ENCODE data around the gene SCAMP2.
"Not testable (repeated sequence)": the region's sequence is repeated elsewhere in the genome, so short reads cannot be mapped to it uniquely, and the experiment has no call there.

The SCAMP2 gene

DNA sequence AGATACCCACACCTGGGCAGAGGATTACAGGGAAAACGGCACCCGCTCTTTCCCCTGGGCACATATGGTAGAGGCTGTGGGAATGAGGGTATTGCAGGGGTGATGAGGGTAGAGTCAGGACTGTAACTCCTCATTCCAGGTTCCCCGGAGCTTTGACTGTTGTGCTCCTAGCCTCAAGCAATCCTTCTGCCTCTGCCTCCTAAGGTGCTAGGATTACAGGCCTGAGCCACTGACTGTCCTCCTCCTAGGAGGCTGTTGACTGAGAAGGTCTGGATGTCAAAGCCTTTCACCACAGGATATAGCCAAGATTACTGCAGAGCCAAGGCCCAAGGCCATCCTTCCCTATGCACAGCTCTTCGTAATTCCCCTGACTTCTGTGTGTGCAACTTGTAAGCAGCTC is 15.6 kb upstream of the SCAMP2 start:
- no peaks in the 10 kb centered on the region for H3K27me3 ChIP-seq (ENCODE audit: insufficient read depth, low read length, poor library complexity)
- peak overlapping the region in 1 of 2 experiments; percentile 98; a peak in 1 of 4 replicates for H3K4me3 ChIP-seq (ENCODE audit: low read depth in 1 of 2, low read length in 2 of 2)
- no peaks in the 10 kb centered on the region for H4K20me1 ChIP-seq (ENCODE audit: insufficient read depth, low read length)
- no peak for ATAC-seq (ENCODE audit: insufficient read depth, low read depth)
- H3K9ac ChIP-seq (ENCODE audit: low read depth, low read length) = peak overlapping the region; percentile 90; the same call in 1 of the 2 replicates
- peaks cover 12% of the 10 kb centered on the region for H3K79me2 ChIP-seq (ENCODE audit: insufficient read depth, low read length)
- no peak for TF ChIP-seq CTCF (IDR thresholded peaks at IDR 0.05; ENCODE audit: borderline replicate concordance, extremely low read depth, low read length, poor library complexity, severe bottlenecking)
- TF ChIP-seq EZH2 (IDR thresholded peaks at IDR 0.05; ENCODE audit: borderline replicate concordance, low read depth, low read length, severe bottlenecking) = no peak
- H2AFZ ChIP-seq (ENCODE audit: low read depth, low read length) = peak overlapping the region; percentile 94
- H3K4me1 ChIP-seq (ENCODE audit: insufficient read depth, low read length) = peaks cover 30% of the 10 kb centered on the region
- peak overlapping the region; percentile 88 for H3K4me2 ChIP-seq (ENCODE audit: insufficient read depth, low read length)
- no peak for DNase-seq
- no peak overlapping the region for H3K27ac ChIP-seq (ENCODE audit: low read length)
- peaks cover 25% of the 10 kb centered on the region for H3K36me3 ChIP-seq (ENCODE audit: insufficient read depth, low read length)
- no peaks in the 10 kb centered on the region for H3K9me3 ChIP-seq (ENCODE audit: insufficient read depth, low read length, severe bottlenecking)

GRCh38 chr15:74887537-74888193 is 14.5 kb upstream of the SCAMP2 start:
- not testable (repeated sequence) for H3K4me3 ChIP-seq (ENCODE audit: low read depth in 1 of 2, low read length in 2 of 2); H3K9ac ChIP-seq (ENCODE audit: low read depth, low read length); H4K20me1 ChIP-seq (ENCODE audit: insufficient read depth, low read length); H3K9me3 ChIP-seq (ENCODE audit: insufficient read depth, low read length, severe bottlenecking); DNase-seq; H2AFZ ChIP-seq (ENCODE audit: low read depth, low read length); H3K27me3 ChIP-seq (ENCODE audit: insufficient read depth, low read length, poor library complexity); H3K27ac ChIP-seq (ENCODE audit: low read length); ATAC-seq (ENCODE audit: insufficient read depth, low read depth); H3K4me2 ChIP-seq (ENCODE audit: insufficient read depth, low read length)
- H3K36me3 ChIP-seq (ENCODE audit: insufficient read depth, low read length) = peaks cover 15% of the 10 kb centered on the region
- H3K4me1 ChIP-seq (ENCODE audit: insufficient read depth, low read length) = peaks cover 30% of the 10 kb centered on the region
- H3K79me2 ChIP-seq (ENCODE audit: insufficient read depth, low read length) = peaks cover 12% of the 10 kb centered on the region

- Histone ChIP-seq H3K27me3 (ENCODE audit: insufficient read depth, low read length, poor library complexity) (no peaks in the 10 kb centered on the region), H3K36me3 (ENCODE audit: insufficient read depth, low read length) (no peaks in the 10 kb centered on the region; the same call in 1 of the 2 replicates), H3K27ac (ENCODE audit: low read length) (no peak overlapping the region), H3K79me2 (ENCODE audit: insufficient read depth, low read length) (peaks cover 6% of the 10 kb centered on the region), H2AFZ (ENCODE audit: low read depth, low read length) (no peak overlapping the region), H4K20me1 (ENCODE audit: insufficient read depth, low read length) (no peaks in the 10 kb centered on the region), H3K4me3 (ENCODE audit: low read depth in 1 of 2, low read length in 2 of 2) (no peak overlapping the region), H3K9ac (ENCODE audit: low read depth, low read length) (no peak overlapping the region), H3K9me3 (ENCODE audit: insufficient read depth, low read length, severe bottlenecking) (peaks cover 10% of the 10 kb centered on the region), H3K4me2 (ENCODE audit: insufficient read depth, low read length) (no peak overlapping the region), H3K4me1 (ENCODE audit: insufficient read depth, low read length) (peaks cover 19% of the 10 kb centered on the region)
- no peak for DNase-seq
- TF ChIP-seq CTCF (IDR thresholded peaks at IDR 0.05; ENCODE audit: borderline replicate concordance, extremely low read depth, low read length, poor library complexity, severe bottlenecking) (no peak), EZH2 (IDR thresholded peaks at IDR 0.05; ENCODE audit: borderline replicate concordance, low read depth, low read length, severe bottlenecking) (no peak)
- no peak for ATAC-seq (ENCODE audit: insufficient read depth, low read depth)
These were observed 12.3 kb upstream of the SCAMP2 start for GRCh38 chr15:74885461-74885860.

DNA sequence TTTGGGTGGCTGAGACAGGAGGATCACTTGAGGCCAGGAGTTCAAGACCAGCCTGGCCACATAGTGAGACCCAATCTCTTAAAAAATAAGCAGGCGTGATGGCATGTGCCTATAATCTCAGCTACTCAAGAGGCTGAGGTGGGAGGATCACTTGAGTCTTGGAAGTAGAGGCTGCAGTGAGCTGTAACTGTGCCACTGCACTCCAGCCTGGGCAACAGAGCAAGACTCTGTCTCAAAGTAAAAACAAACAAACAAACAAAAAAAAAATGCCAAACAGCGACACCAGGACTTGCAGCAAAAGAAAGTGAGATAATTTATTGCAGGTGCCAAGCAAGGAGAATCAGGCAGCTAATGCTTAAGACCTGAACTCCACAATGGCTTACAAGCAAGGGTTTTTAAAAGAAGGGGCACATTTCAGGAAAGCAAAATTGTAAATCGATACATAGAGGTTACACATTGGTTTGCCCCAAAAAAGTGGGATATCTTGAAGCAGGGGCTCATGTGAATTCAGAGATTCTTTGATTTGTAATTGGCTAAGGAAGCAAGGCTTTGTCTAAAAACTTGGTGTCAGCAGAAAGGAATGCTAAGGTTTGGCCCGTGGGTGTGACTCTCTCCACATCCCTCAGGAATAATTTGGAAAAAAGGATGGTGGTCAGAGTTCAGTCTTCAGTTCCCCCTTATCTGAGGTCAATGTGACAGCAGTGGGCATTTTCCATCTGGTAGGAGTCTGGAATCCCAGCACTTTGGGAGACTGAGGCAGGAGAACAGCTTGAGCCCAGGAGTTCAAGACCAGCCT is 11.5 kb upstream of the SCAMP2 start:
- no peak for ATAC-seq (ENCODE audit: insufficient read depth, low read depth)
- H2AFZ ChIP-seq (ENCODE audit: low read depth, low read length) = no peak overlapping the region
- no peak overlapping the region for H3K4me3 ChIP-seq (ENCODE audit: low read depth in 1 of 2, low read length in 2 of 2)
- H3K4me1 ChIP-seq (ENCODE audit: insufficient read depth, low read length) = peaks cover 10% of the 10 kb centered on the region
- no peak overlapping the region for H3K4me2 ChIP-seq (ENCODE audit: insufficient read depth, low read length)
- no peaks in the 10 kb centered on the region for H4K20me1 ChIP-seq (ENCODE audit: insufficient read depth, low read length)
- no peak for DNase-seq
- H3K27me3 ChIP-seq (ENCODE audit: insufficient read depth, low read length, poor library complexity) = no peaks in the 10 kb centered on the region
- H3K9ac ChIP-seq (ENCODE audit: low read depth, low read length) = no peak overlapping the region
- H3K79me2 ChIP-seq (ENCODE audit: insufficient read depth, low read length) = no peaks in the 10 kb centered on the region
- H3K9me3 ChIP-seq (ENCODE audit: insufficient read depth, low read length, severe bottlenecking) = peaks cover 10% of the 10 kb centered on the region
- no peak overlapping the region for H3K27ac ChIP-seq (ENCODE audit: low read length)
- no peaks in the 10 kb centered on the region for H3K36me3 ChIP-seq (ENCODE audit: insufficient read depth, low read length)
- no peak for TF ChIP-seq EZH2 (IDR thresholded peaks at IDR 0.05; ENCODE audit: borderline replicate concordance, low read depth, low read length, severe bottlenecking)
- TF ChIP-seq CTCF (IDR thresholded peaks at IDR 0.05; ENCODE audit: borderline replicate concordance, extremely low read depth, low read length, poor library complexity, severe bottlenecking) = no peak

All from DND-41 (cell line).